Stimulated activated CD4-positive, alpha-beta T cell treated with anti-CD3 and anti-CD28 coated beads, Interleukin-2, amount 100 ng/mL, for 48 hours (primary cell): ENCODE results near the gene C1orf116.

ENCODE experiments used
- DNase-seq, 2 donors: peaks; one replicate each; pipeline ENCODE4 v3.0.0-alpha.2; 2020

Gene C1orf116

GRCh38 chr1:207034208-207034607, 1.7 kb upstream of the C1orf116 start:
- no peak for DNase-seq

DNA sequence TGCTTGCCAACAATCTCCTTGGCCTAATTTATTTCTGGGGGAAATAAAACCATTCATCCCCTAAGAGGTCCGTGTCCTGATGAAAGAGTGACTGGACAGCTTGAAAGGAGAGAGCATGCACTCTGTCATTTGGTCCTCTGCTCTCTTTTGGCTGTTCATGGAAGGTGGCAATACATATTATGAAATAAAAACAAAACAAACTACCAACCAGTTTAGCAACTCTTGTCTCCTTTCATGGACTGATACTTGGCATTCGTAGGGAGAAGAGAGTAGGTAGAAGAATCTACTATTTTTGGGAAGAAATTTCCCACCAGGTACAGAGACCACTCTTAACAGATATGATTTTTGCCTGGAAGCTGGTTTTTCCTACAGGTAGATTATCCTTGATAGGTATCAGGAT, 746 bp upstream of the C1orf116 start:
- DNase-seq, result no peak

GRCh38 chr1:207031632-207032264, 808 bp downstream of the C1orf116 start:
- DNase-seq, result no peak

DNA sequence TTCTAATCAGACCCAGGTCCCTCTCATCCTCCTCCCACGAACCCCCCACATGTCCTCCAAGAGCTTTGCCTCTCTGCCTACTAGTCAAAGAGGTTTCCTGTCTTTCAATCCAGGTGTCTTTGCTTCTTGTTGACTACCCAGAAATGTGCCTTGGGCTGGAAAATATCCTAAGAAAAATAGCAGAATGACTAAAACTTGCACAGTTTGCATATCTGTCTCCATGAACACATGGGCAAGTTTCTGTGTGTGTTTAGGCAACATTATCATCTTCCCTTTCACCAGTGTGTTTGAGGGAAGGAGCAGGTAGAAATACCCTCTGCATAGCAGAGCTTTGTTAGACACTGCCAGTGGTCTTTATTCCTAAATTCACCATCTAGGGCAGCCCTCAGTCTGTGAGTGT, 1.5 kb downstream of the C1orf116 start:
- DNase-seq, result no peak

- DNase-seq, result no peak
Measured at GRCh38 chr1:207030522-207031009, 2.0 kb downstream of the C1orf116 start.

- DNase-seq, result no peak
Measured at GRCh38 chr1:207029701-207030521, 2.6 kb downstream of the C1orf116 start.

DNA sequence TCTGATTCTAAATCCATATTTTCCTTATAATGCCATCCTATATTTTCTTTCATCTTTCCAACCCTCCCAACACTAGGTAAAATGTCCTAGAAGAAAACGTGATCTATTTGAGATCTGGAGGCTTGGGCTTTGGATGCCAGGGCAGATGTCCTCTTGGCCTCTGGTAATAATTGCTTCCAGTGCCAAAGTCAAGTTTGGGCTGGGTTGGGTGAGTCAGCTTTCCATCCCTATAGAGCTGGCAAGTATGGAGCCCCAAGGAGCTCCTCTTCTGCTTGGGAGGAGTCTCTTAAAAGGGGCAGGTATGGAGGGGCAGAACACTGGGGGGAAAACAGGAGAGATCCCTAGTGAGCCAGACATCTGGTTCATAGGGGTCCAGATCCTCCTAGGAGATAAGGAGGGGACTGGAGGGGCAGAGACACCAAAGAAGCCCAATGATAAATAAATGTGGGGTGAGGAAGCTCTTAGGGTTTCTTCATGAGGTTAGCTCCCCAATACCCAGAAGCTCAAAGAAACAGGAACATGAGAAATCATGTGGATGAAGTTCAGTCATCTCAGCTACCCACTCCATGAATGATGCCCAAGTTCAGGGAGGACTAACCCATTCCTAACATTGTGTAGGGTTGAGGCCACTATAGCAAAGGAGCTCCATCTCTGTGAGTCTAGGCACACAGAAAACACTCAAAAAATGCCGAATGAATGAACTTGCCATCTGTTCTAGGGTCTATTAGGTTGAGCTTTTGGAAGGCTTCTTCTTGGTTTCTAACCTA, 3.5 kb downstream of the C1orf116 start:
- DNase-seq, result no peak

DNA sequence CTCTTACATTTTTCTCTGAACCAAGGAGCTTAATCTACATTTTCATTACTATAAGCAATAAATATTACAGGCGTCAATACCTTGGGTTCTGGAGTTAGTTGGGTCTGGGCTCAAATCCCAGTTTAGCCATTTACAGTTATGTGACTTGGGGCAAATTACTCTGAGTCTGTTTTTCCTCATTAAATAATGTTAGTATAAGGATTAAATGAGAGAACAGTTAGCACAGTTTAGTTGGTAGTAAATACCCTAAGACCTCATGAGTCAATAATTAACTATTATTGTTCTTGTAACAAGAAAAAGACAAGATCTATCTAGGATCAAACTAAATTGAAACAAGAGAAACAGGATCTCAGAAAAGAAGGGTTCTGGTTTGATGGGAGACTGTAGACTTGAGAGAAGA, 4.6 kb downstream of the C1orf116 start:
- no peak for DNase-seq

GRCh38 chr1:207027206-207027777, 5.3 kb downstream of the C1orf116 start:
- DNase-seq, result no peak

GRCh38 chr1:207026104-207026534, 6.4 kb downstream of the C1orf116 start:
- DNase-seq, result no peak

DNA sequence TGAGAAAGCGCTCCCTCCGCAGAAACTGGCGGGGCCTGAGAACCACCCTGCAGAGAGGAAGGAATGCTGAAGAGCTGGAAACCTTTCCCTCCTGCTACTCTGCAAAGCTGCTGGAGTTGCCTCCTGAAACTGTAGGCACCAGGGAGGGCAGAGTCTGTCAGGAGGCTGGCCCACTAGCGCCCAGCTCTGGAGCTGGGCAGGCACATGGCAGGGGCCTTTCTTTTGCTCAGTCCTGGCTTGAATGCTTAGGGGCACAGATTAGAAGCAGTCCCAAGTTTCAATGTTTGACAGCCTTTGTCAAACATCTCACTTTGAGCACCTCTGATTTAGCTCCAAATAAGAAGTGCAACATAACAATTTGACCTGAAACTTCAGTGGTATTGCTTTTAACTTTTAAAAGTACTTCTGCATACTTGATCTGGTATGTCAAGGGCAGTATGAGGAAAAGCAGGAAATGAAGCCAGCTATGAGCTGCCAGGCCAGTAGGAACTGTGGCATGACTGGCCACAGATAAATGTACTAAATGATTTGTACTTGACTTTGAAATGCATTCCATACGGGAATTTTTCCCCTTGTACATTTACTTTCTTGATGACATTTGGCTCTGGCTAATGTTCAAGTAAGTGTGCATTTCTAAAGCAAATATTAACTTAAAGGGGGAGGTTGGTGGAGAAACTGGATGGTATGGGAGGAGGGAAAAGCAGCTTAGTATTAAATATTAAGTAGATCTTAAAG, 7.2 kb downstream of the C1orf116 start:
- no peak for DNase-seq

DNA sequence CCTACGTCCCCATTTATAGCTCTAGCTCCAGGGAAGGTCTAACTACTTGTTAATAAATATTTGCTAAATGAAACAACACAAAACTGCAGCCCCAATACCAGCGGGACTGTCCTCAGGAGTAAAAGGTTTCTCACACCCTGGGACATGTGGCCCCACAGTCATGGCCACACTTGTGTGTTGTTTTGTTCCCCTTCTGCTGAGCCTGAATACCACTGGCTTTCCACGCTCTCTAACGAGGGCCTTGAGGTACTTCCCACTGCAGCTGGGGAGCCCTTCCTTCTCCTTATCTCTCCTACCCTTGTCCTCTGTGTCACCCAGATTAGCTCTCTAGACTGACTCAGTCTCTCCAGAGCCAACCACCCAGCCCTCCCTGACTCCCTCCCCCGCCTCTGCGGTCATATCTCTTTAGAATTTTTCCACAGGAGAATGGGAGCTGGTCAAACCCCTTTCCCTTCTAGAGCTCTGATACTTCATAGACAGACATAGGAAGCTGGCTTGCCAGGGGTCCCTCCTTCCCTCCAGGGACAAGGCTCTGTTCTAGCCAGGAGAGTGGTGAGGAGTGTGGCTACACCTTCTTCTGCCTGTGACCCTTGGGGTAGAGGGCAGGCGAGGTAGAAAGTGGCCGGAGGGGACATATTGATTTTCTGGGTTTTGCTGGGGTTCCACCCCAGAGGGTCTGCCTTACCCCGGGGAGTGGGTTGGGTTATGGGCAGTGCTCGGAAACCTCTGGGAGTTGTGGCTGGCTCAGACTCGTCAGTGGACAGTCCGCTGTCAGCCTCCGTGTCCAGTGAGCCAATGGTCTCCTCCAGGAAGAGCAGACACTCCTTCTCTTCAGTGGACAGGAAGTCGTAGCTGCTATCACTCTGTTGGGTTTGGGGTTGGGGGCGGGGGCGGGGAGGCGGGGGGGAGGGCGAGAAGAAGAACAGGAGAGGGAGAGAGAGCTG, 8.1 kb downstream of the C1orf116 start:
- DNase-seq, result no peak

- DNase-seq, result no peak
Measured at GRCh38 chr1:207022996-207023679, 9.4 kb downstream of the C1orf116 start.

GRCh38 chr1:207021876-207022596, 10.5 kb downstream of the C1orf116 start:
- no peak for DNase-seq

GRCh38 chr1:207021139-207021861, 11.3 kb downstream of the C1orf116 start:
- DNase-seq, result no peak

DNA sequence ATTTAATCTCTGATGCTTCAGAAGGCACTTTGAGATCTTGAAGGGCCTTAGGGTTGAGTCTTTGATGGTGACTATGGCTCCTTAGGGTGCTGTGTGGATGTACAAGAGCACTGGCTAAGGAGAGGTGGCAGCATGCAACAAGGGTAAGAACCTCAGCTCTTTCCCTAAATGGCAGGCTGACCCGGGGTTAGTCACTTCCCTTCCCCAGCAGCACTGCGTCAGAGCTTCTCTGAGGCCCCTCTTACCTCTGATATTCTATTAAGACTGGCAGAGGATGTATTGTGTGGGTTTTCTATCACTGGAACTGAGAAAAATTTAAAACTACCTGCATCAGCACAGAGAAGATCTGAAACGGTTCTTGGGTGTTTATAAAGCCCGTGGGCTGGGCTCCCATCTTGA, 11.8 kb downstream of the C1orf116 start:
- DNase-seq, result no peak

DNA sequence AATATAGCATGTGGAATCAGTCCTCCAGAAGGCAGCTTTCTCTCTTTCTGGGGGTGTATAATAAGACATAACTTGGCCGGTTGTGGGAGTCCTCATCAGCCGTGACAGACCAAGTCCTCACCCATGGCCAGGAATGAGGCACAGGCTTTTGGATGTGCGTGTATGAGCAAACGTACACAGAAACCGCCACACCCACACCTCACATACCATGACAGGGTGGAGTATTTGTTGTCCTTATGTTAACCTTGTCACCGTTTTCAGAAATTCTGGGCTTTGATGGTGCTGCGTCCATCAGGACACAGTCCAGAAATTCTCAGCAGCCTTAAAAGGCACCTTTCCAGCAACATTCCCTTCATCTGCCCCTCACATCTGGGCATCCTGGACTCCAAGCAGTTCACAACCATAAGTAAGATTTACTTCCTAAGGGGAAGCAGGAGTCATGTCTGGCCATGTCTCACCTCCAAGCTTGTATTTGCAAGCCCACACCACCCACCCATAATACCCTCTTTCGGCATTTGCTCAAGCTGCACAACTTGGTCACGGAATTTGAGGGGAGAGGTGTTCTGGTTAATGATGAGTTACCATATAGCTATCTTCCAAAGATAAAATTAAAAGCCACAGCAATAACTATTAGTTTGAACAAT, 12.4 kb downstream of the C1orf116 start:
- DNase-seq, result no peak

- DNase-seq, result no peak
Measured at GRCh38 chr1:207019661-207020060, 12.9 kb downstream of the C1orf116 start.

DNA sequence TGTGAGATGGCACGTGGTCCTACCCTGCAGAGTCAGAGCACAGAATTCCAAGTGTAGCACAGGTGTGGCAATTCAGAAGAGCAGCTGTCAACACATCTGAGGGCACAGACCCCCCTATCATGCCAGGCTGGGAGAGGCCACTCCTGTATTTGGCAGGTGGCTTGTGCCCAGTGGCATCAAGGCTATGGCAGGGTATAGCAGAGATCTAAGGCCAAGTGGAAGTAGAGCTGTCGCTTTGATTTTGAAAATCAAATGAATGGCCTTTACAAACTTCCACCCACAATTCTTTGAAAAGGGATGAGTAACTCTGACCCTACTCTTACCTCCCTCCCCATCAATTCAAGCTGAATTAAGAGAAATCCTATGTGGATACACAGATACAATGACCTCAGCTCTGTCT, 13.4 kb downstream of the C1orf116 start:
- DNase-seq, result no peak
